WI38 (cell line): ENCODE measurements around the gene RBM33.

Source experiments
- H3K4me3 ChIP-seq: 2 replicates; pipeline ENCODE4 v1.5.1; 2011; ENCODE audit warnings: low read depth, mild to moderate bottlenecking, control low read depth, low read length
- CTCF ChIP-seq: IDR thresholded peaks from 2 replicates; pipeline ENCODE4 v1.5.1; 2012; ENCODE audit warnings: low read depth, mild to moderate bottlenecking, control low read depth, low read length

The RBM33 gene

GRCh38 chr7:155790666-155791065, 146.2 kb downstream of the RBM33 start:
- no peak for TF ChIP-seq CTCF
- no peak overlapping the region for H3K4me3 ChIP-seq

GRCh38 chr7:155791214-155791737, 146.8 kb downstream of the RBM33 start:
- no peak for TF ChIP-seq CTCF
- no peak overlapping the region for H3K4me3 ChIP-seq

GRCh38 chr7:155791836-155792235, 147.4 kb downstream of the RBM33 start:
- TF ChIP-seq CTCF, result no peak
- H3K4me3 ChIP-seq, result no peak overlapping the region

- TF ChIP-seq CTCF, result no peak
- no peak overlapping the region for H3K4me3 ChIP-seq
Observed at GRCh38 chr7:155792315-155792960, 148.0 kb downstream of the RBM33 start.

GRCh38 chr7:155792999-155793560, 148.6 kb downstream of the RBM33 start:
- TF ChIP-seq CTCF, result no peak
- H3K4me3 ChIP-seq, result no peak overlapping the region

- H3K4me3 ChIP-seq, result no peak overlapping the region
- TF ChIP-seq CTCF, result no peak
Observed at GRCh38 chr7:155793720-155794119, 149.3 kb downstream of the RBM33 start.

GRCh38 chr7:155794196-155794595, 149.7 kb downstream of the RBM33 start:
- no peak overlapping the region for H3K4me3 ChIP-seq
- no peak for TF ChIP-seq CTCF
